HG03039 (cell line): ENCODE measurements around the gene SHOC2.

Experiments used
- ATAC-seq: cut with Tn5 transposase; IDR thresholded peaks from one replicate; pipeline ENCODE4 v1.9.1; 2021; ENCODE audit warnings: mild to moderate bottlenecking, moderate library complexity; ENCODE audit not compliant: unreplicated experiment

SHOC2 gene

GRCh38 chr10:110944792-110945396 is 25.5 kb downstream of the SHOC2 start:
- no peak for ATAC-seq

- no peak for ATAC-seq
Observed at GRCh38 chr10:110946496-110946895, 27.1 kb downstream of the SHOC2 start.

- no peak for ATAC-seq
Observed at GRCh38 chr10:110947061-110947595, 27.7 kb downstream of the SHOC2 start.

- no peak for ATAC-seq
Observed at GRCh38 chr10:110951381-110951780, 32.0 kb downstream of the SHOC2 start.

- ATAC-seq: no peak
Observed at GRCh38 chr10:110957606-110958005, 38.2 kb downstream of the SHOC2 start.

GRCh38 chr10:110959379-110960332 is 40.3 kb downstream of the SHOC2 start:
- ATAC-seq: no peak

- no peak for ATAC-seq
Observed at GRCh38 chr10:110960333-110960712, 40.9 kb downstream of the SHOC2 start.

GRCh38 chr10:110962443-110962842 is 43.0 kb downstream of the SHOC2 start:
- peak; percentile 47 for ATAC-seq

GRCh38 chr10:110963162-110963561 is 43.8 kb downstream of the SHOC2 start:
- no peak for ATAC-seq

- no peak for ATAC-seq
Observed at GRCh38 chr10:110964681-110965080, 45.3 kb downstream of the SHOC2 start.

- ATAC-seq: no peak
Observed at GRCh38 chr10:110965216-110965615, 45.8 kb downstream of the SHOC2 start.

GRCh38 chr10:110966146-110966545 is 46.7 kb downstream of the SHOC2 start:
- ATAC-seq: no peak

- no peak for ATAC-seq
Observed at GRCh38 chr10:110967009-110967630, 47.7 kb downstream of the SHOC2 start.

GRCh38 chr10:110967645-110968044 is 48.2 kb downstream of the SHOC2 start:
- peak; percentile 76 for ATAC-seq

GRCh38 chr10:110969183-110969582 is 49.8 kb downstream of the SHOC2 start:
- no peak for ATAC-seq

GRCh38 chr10:110971638-110972037 is 52.2 kb downstream of the SHOC2 start:
- ATAC-seq: no peak

GRCh38 chr10:110972231-110973134 is 53.1 kb downstream of the SHOC2 start:
- ATAC-seq: no peak

GRCh38 chr10:110973400-110973799 is 54.0 kb downstream of the SHOC2 start:
- no peak for ATAC-seq

- no peak for ATAC-seq
Observed at GRCh38 chr10:110976577-110976976, 57.2 kb downstream of the SHOC2 start.

- no peak for ATAC-seq
Observed at GRCh38 chr10:110977662-110978061, 58.3 kb downstream of the SHOC2 start.
